ENCODE results near the gene FOSB. TPM values are rescaled to one million over a fixed set of nuclear protein-coding genes. Genes with fewer than 3 reads are reported as not detected.

FOSB gene
- total and polyA plus RNA-seq, 9 of the 15 experiments (the other 6 are each of a cell fraction or from before 2014, with no cell fraction given) = 0.11 to 2.7 (median 0.73) TPM

- TF ChIP-seq ZBTB12 (CRISPR knock-in tag; IDR thresholded peaks at IDR 0.05) = peak; percentile 81
- TF ChIP-seq HNRNPK (IDR thresholded peaks at IDR 0.05; ENCODE audit: low read depth, low read length, poor library complexity, severe bottlenecking) = no peak
- no peak for TF ChIP-seq TAF7 (tag; IDR thresholded peaks at IDR 0.05)
- TF ChIP-seq PHB (CRISPR knock-in tag; IDR thresholded peaks at IDR 0.05) = peak; percentile 79; the same call in 1 of the 2 replicates
- TF ChIP-seq TFAM (CRISPR knock-in tag; conservative IDR thresholded peaks at IDR 0.05) = no peak
- TF ChIP-seq ZNF280B (CRISPR knock-in tag; IDR thresholded peaks at IDR 0.05) = no peak
- TF ChIP-seq SP1 (CRISPR knock-in tag; IDR thresholded peaks at IDR 0.05) = peak; percentile 87
- TF ChIP-seq FOXK1 (CRISPR knock-in tag; IDR thresholded peaks at IDR 0.05; ENCODE audit: borderline replicate concordance) = no peak
- peak; percentile 86 for TF ChIP-seq PCBP1 (IDR thresholded peaks at IDR 0.05; ENCODE audit: low read depth, low read length, poor library complexity, severe bottlenecking)
- TF ChIP-seq CBX1 (IDR thresholded peaks at IDR 0.05; ENCODE audit: low read depth) = peak; percentile 70; the same call in 1 of the 2 replicates
- TF ChIP-seq MLLT1 (IDR thresholded peaks at IDR 0.05) = no peak
- no peak for TF ChIP-seq THRAP3 (IDR thresholded peaks at IDR 0.05; ENCODE audit: borderline replicate concordance)
- TF ChIP-seq ZNF780A (CRISPR knock-in tag; IDR thresholded peaks at IDR 0.05) = no peak
- no peak for TF ChIP-seq ZNF431 (CRISPR knock-in tag; IDR thresholded peaks at IDR 0.05)
- TF ChIP-seq ZNF253 (CRISPR knock-in tag; conservative IDR thresholded peaks at IDR 0.05) = no peak
- no peak for TF ChIP-seq HMGXB4 (CRISPR knock-in tag; IDR thresholded peaks at IDR 0.05)
- no peak for TF ChIP-seq PTTG1 (tag; IDR thresholded peaks at IDR 0.05; ENCODE audit: low read depth)
- no peak for TF ChIP-seq MCM3 (IDR thresholded peaks at IDR 0.05)
- TF ChIP-seq RCOR1 (IDR thresholded peaks at IDR 0.05; ENCODE audit: borderline replicate concordance in 1 of 2, low read depth in 2 of 2, low read length in 2 of 2) = no peak; a peak in 1 of 4 replicates
- no peak for TF ChIP-seq ZNF785 (CRISPR knock-in tag; IDR thresholded peaks at IDR 0.05)
- no peak for TF ChIP-seq ZNF133 (CRISPR knock-in tag; IDR thresholded peaks at IDR 0.05)
- TF ChIP-seq ATF7 (IDR thresholded peaks at IDR 0.05) = peak; percentile 99
These were observed 38.6 kb downstream of the FOSB start (continued) for GRCh38 chr19:45506246-45506988.
